MCF 10A (cell line): ENCODE data around the gene IMMP2L. TPM values are rescaled to one million over a fixed set of nuclear protein-coding genes. Genes with fewer than 3 reads are reported as not detected.

Experiments
- BruUV-seq: library from RNA; stranded (reverse); fragments of 400-500 nt; replicated peaks from 2 replicates; lab custom pipeline; 2021; lab: Mats Ljungman, UMichigan
- CTCF ChIA-PET: fragments of 300-600 bp; sonication (Branson Sonifier 250); formaldehyde crosslinking; extraction: SDS; loops from one replicate; lab custom pipeline; 2021; ENCODE audit warnings: antibody characterized with exemption, inconsistent platforms; lab: Yijun Ruan, JAX
- POLR2A ChIA-PET: fragments of 300-600, 350-650 bp; sonication (Branson Sonifier 250); formaldehyde crosslinking; extraction: SDS; loops from one replicate; lab custom pipeline; 2020; ENCODE audit warnings: antibody characterized with exemption, inconsistent platforms; lab: Yijun Ruan, JAX
- DNase-seq: peaks from one replicate; pipeline ENCODE4 v3.0.0-alpha.2; 2018; ENCODE audit not compliant: unreplicated experiment
- H3K27ac Mint-ChIP-seq: one replicate; pipeline ENCODE4 v1.8.0; 2022; ENCODE audit warnings: mild to moderate bottlenecking, low read depth, mixed read lengths; ENCODE audit not compliant: unreplicated experiment
- H3K27me3 Mint-ChIP-seq: one replicate; pipeline ENCODE4 v1.8.0; 2022; ENCODE audit warnings: mixed read lengths; ENCODE audit not compliant: insufficient read depth, unreplicated experiment
- H3K36me3 Mint-ChIP-seq: one replicate; pipeline ENCODE4 v1.8.0; 2022; ENCODE audit warnings: mild to moderate bottlenecking, moderate library complexity, mixed read lengths; ENCODE audit not compliant: insufficient read depth, unreplicated experiment
- H3K4me1 Mint-ChIP-seq: one replicate; pipeline ENCODE4 v1.8.0; 2022; ENCODE audit warnings: mixed read lengths; ENCODE audit not compliant: insufficient read depth, unreplicated experiment
- H3K4me3 Mint-ChIP-seq: one replicate; pipeline ENCODE4 v1.8.0; 2022; ENCODE audit warnings: mild to moderate bottlenecking, moderate library complexity, mixed read lengths; ENCODE audit not compliant: unreplicated experiment
- H3K9me3 Mint-ChIP-seq: one replicate; pipeline ENCODE4 v1.8.0; 2022; ENCODE audit warnings: mixed read lengths; ENCODE audit not compliant: unreplicated experiment
- CTCF ChIP-seq: fragments of 200-600 bp; IDR thresholded peaks from one replicate; pipeline ENCODE4 v1.8.0; 2022; ENCODE audit warnings: antibody characterized with exemption, mild to moderate bottlenecking; ENCODE audit not compliant: unreplicated experiment
- intact Hi-C: fragments of 100-400 bp; cut with micrococcal nuclease; formaldehyde crosslinking; loops from 2 replicates; pipeline ENCODE4 v1.14.1; 2022
- total RNA-seq: library from RNA; stranded (reverse); gene quantifications from 2 replicates; pipeline ENCODE4 v1.2.3, GENCODE V29; 2022

Gene IMMP2L
- total RNA-seq, 1 experiment from 2014 or later = 23.7 TPM

GRCh38 chr7:111499027-111499426, 63.3 kb downstream of the IMMP2L start:
- POLR2A ChIA-PET = interaction anchor here (0.8 to 1.3 kb wide), 4 partner anchors 11 to 237 kb away, joined by 3 to 8 read pairs (median 4); partner anchors contain the start of gene IMMP2L
- TF ChIP-seq CTCF = no peak
- H3K4me1 Mint-ChIP-seq = peaks cover 11% of the 10 kb centered on the region

GRCh38 chr7:111498391-111499007, 63.8 kb downstream of the IMMP2L start:
- no peak for TF ChIP-seq CTCF
- no peak overlapping the region for H3K27ac Mint-ChIP-seq
- no peaks in the 10 kb centered on the region for H3K36me3 Mint-ChIP-seq
- intact Hi-C loops = no loop called here
- H3K4me1 Mint-ChIP-seq = peaks cover 11% of the 10 kb centered on the region
- CTCF ChIA-PET = interaction anchor here (0.6 to 2.9 kb wide), 12 partner anchors 9 to 1906 kb away, joined by 3 to 10 read pairs (median 4); no protein-coding TSS in a partner anchor
- no peak overlapping the region for H3K4me3 Mint-ChIP-seq
- DNase-seq = no peak
- POLR2A ChIA-PET = interaction anchor here (1.2 to 1.3 kb wide), 3 partner anchors 12 to 141 kb away, joined by 3 to 8 read pairs (median 3); partner anchors contain the start of gene IMMP2L
- H3K27me3 Mint-ChIP-seq = no peaks in the 10 kb centered on the region
- BruUV-seq = no TSS peak
- H3K9me3 Mint-ChIP-seq = no peaks in the 10 kb centered on the region

More at GRCh38 chr7:111499027-111499426, 63.3 kb downstream of the IMMP2L start:
- Mint-ChIP-seq H3K4me3 (no peak overlapping the region), H3K36me3 (no peaks in the 10 kb centered on the region), H3K27ac (no peak overlapping the region), H3K9me3 (no peaks in the 10 kb centered on the region), H3K27me3 (no peaks in the 10 kb centered on the region)
- DNase-seq = peak; percentile 91
- no TSS peak for BruUV-seq
- CTCF ChIA-PET = interaction anchor here (0.6 to 2.9 kb wide), 11 partner anchors 9 to 1906 kb away, joined by 3 to 10 read pairs (median 5); no protein-coding TSS in a partner anchor
- intact Hi-C loops = no loop called here

- TF ChIP-seq CTCF = no peak
- DNase-seq = no peak
- Mint-ChIP-seq H3K9me3 (no peaks in the 10 kb centered on the region), H3K27me3 (no peaks in the 10 kb centered on the region), H3K36me3 (no peaks in the 10 kb centered on the region), H3K27ac (no peak overlapping the region), H3K4me3 (no peak overlapping the region), H3K4me1 (peaks cover 11% of the 10 kb centered on the region)
- BruUV-seq = no TSS peak
- ChIA-PET POLR2A (no interaction called here), CTCF (interaction anchor here (0.6 kb wide), 1 partner anchor 829 kb away, joined by 3 read pairs; no protein-coding TSS in a partner anchor)
- intact Hi-C loops = no loop called here
Measured at GRCh38 chr7:111495173-111495810, 67.0 kb downstream of the IMMP2L start.

GRCh38 chr7:111492234-111492633, 70.1 kb downstream of the IMMP2L start:
- intact Hi-C loops = no loop called here
- H3K27me3 Mint-ChIP-seq = no peaks in the 10 kb centered on the region
- ChIA-PET POLR2A (no interaction called here), CTCF (no interaction called here)
- no peak for TF ChIP-seq CTCF
- H3K9me3 Mint-ChIP-seq = no peaks in the 10 kb centered on the region
- DNase-seq = no peak
- no peak overlapping the region for H3K27ac Mint-ChIP-seq
- no peak overlapping the region for H3K4me3 Mint-ChIP-seq
- no peaks in the 10 kb centered on the region for H3K4me1 Mint-ChIP-seq
- BruUV-seq = no TSS peak
- H3K36me3 Mint-ChIP-seq = no peaks in the 10 kb centered on the region
